A549 (cell line): ENCODE results near the gene STIMATE.

Source experiments
- CBX2 ChIP-seq: fragments of 200-600 bp; sonication (generic); IDR thresholded peaks from 2 replicates; pipeline ENCODE4 v1.6.1; 2016; ENCODE audit warnings: low read depth, mild to moderate bottlenecking, borderline replicate concordance
- CHD4 ChIP-seq: fragments of 200-600 bp; sonication (generic); IDR thresholded peaks from 2 replicates; pipeline ENCODE4 v1.6.1; 2016; ENCODE audit warnings: antibody characterized with exemption, mild to moderate bottlenecking, borderline replicate concordance
- EP300 ChIP-seq, 2 experiments: fragments of >200 bp; sonication (Bioruptor Twin); formaldehyde crosslinking; IDR thresholded peaks; 2 replicates in 1 of 2; 3 replicates in 1 of 2; pipeline ENCODE4 v1.6.1; 2016 to 2017
- ESRRA ChIP-seq: fragments of 150-350 bp; IDR thresholded peaks from 2 replicates; pipeline ENCODE4 v1.6.1; 2014; ENCODE audit warnings: mild to moderate bottlenecking, low read length, borderline replicate concordance
- HDAC2 ChIP-seq: fragments of 200-600 bp; sonication (generic); IDR thresholded peaks from 2 replicates; pipeline ENCODE4 v1.6.1; 2016
- MAFK ChIP-seq: fragments of 450-650 bp; IDR thresholded peaks from 2 replicates; pipeline ENCODE4 v1.6.1; 2014; ENCODE audit not compliant: partially characterized antibody
- MAZ ChIP-seq: fragments of 150-350 bp; IDR thresholded peaks from 2 replicates; pipeline ENCODE4 v1.6.1; 2014; ENCODE audit warnings: antibody characterized with exemption, low read depth, low read length, borderline replicate concordance
- POLR2A ChIP-seq: IDR thresholded peaks from 2 replicates; pipeline ENCODE4 v1.6.1; 2012; ENCODE audit warnings: mild to moderate bottlenecking, low read length
- POLR2AphosphoS2 ChIP-seq: conservative IDR thresholded peaks from 2 replicates; pipeline ENCODE4 v1.6.1; 2012; ENCODE audit warnings: low read length, improper control_type of control experiment, inconsistent platforms
- RNF2 ChIP-seq: fragments of 200-600 bp; sonication (generic); IDR thresholded peaks from 2 replicates; pipeline ENCODE4 v1.6.1; 2016; ENCODE audit warnings: low read depth, mild to moderate bottlenecking, antibody characterized with exemption, moderate library complexity, borderline replicate concordance
- TF ChIP-seq, protein P1 (sequence below): fragments of >200 bp; sonication (Bioruptor Twin); formaldehyde crosslinking; IDR thresholded peaks from 3 replicates; pipeline ENCODE4 v1.5.1; 2016
- TF ChIP-seq, protein P2 (sequence below): IDR thresholded peaks from 2 replicates; pipeline ENCODE4 v1.6.1; 2012
- TF ChIP-seq, protein P3 (sequence below): IDR thresholded peaks from 2 replicates; pipeline ENCODE4 v1.6.1; 2012
- TF ChIP-seq, protein P4 (sequence below): fragments of 200-600 bp; sonication (generic); IDR thresholded peaks from 2 replicates; pipeline ENCODE4 v1.6.1; 2016; ENCODE audit warnings: antibody characterized with exemption, mild to moderate bottlenecking, moderate library complexity

DNA sequence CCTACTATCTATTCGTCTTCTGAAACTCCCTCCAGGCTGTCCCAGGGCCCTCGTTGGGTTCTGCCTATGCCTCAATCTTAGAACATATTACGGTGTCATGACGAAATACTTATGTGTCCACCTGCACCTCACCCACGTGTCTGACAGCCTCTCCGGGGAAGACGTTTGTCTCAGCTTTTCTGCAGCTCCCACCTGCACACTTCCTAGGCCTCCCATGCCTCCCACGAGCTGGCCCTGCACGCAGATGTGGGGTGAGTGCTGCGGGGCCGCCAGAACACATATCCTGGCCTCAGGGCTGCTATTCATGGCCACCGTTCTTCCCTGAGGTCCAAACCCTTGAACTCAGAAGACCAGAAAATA, 55.4 kb downstream of the STIMATE start:
- TF ChIP-seq, protein P1, sequence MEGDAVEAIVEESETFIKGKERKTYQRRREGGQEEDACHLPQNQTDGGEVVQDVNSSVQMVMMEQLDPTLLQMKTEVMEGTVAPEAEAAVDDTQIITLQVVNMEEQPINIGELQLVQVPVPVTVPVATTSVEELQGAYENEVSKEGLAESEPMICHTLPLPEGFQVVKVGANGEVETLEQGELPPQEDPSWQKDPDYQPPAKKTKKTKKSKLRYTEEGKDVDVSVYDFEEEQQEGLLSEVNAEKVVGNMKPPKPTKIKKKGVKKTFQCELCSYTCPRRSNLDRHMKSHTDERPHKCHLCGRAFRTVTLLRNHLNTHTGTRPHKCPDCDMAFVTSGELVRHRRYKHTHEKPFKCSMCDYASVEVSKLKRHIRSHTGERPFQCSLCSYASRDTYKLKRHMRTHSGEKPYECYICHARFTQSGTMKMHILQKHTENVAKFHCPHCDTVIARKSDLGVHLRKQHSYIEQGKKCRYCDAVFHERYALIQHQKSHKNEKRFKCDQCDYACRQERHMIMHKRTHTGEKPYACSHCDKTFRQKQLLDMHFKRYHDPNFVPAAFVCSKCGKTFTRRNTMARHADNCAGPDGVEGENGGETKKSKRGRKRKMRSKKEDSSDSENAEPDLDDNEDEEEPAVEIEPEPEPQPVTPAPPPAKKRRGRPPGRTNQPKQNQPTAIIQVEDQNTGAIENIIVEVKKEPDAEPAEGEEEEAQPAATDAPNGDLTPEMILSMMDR = no peak
- TF ChIP-seq POLR2A = no peak
- no peak for TF ChIP-seq POLR2AphosphoS2
- TF ChIP-seq HDAC2 = no peak
- TF ChIP-seq, protein P2, sequence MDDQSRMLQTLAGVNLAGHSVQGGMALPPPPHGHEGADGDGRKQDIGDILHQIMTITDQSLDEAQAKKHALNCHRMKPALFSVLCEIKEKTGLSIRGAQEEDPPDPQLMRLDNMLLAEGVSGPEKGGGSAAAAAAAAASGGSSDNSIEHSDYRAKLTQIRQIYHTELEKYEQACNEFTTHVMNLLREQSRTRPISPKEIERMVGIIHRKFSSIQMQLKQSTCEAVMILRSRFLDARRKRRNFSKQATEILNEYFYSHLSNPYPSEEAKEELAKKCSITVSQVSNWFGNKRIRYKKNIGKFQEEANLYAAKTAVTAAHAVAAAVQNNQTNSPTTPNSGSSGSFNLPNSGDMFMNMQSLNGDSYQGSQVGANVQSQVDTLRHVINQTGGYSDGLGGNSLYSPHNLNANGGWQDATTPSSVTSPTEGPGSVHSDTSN = no peak
- TF ChIP-seq, protein P3, sequence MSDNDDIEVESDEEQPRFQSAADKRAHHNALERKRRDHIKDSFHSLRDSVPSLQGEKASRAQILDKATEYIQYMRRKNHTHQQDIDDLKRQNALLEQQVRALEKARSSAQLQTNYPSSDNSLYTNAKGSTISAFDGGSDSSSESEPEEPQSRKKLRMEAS = no peak
- TF ChIP-seq ESRRA = no peak
- no peak for TF ChIP-seq MAZ
- no peak for TF ChIP-seq CBX2
- no peak for TF ChIP-seq CHD4
- TF ChIP-seq MAFK = no peak
- TF ChIP-seq EP300 (IDR thresholded peaks at IDR 0.05) = no peak
- no peak for TF ChIP-seq RNF2
- TF ChIP-seq, protein P4, sequence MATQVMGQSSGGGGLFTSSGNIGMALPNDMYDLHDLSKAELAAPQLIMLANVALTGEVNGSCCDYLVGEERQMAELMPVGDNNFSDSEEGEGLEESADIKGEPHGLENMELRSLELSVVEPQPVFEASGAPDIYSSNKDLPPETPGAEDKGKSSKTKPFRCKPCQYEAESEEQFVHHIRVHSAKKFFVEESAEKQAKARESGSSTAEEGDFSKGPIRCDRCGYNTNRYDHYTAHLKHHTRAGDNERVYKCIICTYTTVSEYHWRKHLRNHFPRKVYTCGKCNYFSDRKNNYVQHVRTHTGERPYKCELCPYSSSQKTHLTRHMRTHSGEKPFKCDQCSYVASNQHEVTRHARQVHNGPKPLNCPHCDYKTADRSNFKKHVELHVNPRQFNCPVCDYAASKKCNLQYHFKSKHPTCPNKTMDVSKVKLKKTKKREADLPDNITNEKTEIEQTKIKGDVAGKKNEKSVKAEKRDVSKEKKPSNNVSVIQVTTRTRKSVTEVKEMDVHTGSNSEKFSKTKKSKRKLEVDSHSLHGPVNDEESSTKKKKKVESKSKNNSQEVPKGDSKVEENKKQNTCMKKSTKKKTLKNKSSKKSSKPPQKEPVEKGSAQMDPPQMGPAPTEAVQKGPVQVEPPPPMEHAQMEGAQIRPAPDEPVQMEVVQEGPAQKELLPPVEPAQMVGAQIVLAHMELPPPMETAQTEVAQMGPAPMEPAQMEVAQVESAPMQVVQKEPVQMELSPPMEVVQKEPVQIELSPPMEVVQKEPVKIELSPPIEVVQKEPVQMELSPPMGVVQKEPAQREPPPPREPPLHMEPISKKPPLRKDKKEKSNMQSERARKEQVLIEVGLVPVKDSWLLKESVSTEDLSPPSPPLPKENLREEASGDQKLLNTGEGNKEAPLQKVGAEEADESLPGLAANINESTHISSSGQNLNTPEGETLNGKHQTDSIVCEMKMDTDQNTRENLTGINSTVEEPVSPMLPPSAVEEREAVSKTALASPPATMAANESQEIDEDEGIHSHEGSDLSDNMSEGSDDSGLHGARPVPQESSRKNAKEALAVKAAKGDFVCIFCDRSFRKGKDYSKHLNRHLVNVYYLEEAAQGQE = no peak
